Esophagus (tissue), 2 donors: ENCODE measurements around the gene ZSCAN30. TPM values are rescaled to one million over a fixed set of nuclear protein-coding genes. Genes with fewer than 3 reads are reported as not detected.
"Not testable (repeated sequence)": the region's sequence is repeated elsewhere in the genome, so short reads cannot be mapped to it uniquely, and the experiment has no call there.

Source experiments
- H3K27ac ChIP-seq, 2 donors: one replicate each; pipeline ENCODE4 v1.5.1; 2013; ENCODE audit warnings: low read depth in 2 of 2, mild to moderate bottlenecking in 2 of 2, inconsistent platforms in 1 of 2, low read length in 1 of 2, moderate library complexity in 1 of 2
- H3K27me3 ChIP-seq, 2 donors: one replicate each; pipeline ENCODE4 v1.6.1; 2013; ENCODE audit warnings: low read length in 2 of 2, control low read depth in 1 of 2, mild to moderate bottlenecking in 1 of 2; ENCODE audit not compliant: insufficient read depth in 2 of 2, control insufficient read depth in 1 of 2
- H3K36me3 ChIP-seq, 2 donors: one replicate each; pipeline ENCODE4 v1.6.1; 2013; ENCODE audit warnings: low read length in 1 of 2; ENCODE audit not compliant: control insufficient read depth in 2 of 2, insufficient read depth in 2 of 2
- H3K4me1 ChIP-seq, 2 donors: one replicate each; pipeline ENCODE4 v1.6.1; 2013; ENCODE audit warnings: low read length in 1 of 2; ENCODE audit not compliant: control insufficient read depth in 2 of 2, insufficient read depth in 2 of 2
- H3K4me3 ChIP-seq, 2 donors: one replicate each; pipeline ENCODE4 v1.5.1; 2013; ENCODE audit warnings: low read length in 2 of 2, mild to moderate bottlenecking in 2 of 2, low read depth in 1 of 2, moderate library complexity in 1 of 2
- H3K9me3 ChIP-seq, 2 donors: one replicate each; pipeline ENCODE4 v1.6.1; 2013; ENCODE audit warnings: mild to moderate bottlenecking in 2 of 2, low read depth in 1 of 2, low read length in 1 of 2, moderate library complexity in 1 of 2; ENCODE audit not compliant: control insufficient read depth in 2 of 2, insufficient read depth in 1 of 2
- WGBS, 2 donors: extraction: QIAGEN DNeasy Blood & Tissue Kit; methylation state at CpG; one replicate each; pipeline ENCODE4 v1.1.7; 2013; 5-methylcytosine and 5-hydroxymethylcytosine counted together
- polyA plus RNA-seq, 2 donors: library from polyadenylated mRNA; stranded (reverse); fragments of 200-250 nt; gene quantifications; one replicate each; pipeline ENCODE4 v1.2.3, GENCODE V29; 2013
- donor health status: healthy with polysubstance abuse.
- donor health status: Bipolar disorder and iron deficiency.

Gene ZSCAN30
- polyA plus RNA-seq, 2 donors: 3.5 to 8.0 TPM

DNA sequence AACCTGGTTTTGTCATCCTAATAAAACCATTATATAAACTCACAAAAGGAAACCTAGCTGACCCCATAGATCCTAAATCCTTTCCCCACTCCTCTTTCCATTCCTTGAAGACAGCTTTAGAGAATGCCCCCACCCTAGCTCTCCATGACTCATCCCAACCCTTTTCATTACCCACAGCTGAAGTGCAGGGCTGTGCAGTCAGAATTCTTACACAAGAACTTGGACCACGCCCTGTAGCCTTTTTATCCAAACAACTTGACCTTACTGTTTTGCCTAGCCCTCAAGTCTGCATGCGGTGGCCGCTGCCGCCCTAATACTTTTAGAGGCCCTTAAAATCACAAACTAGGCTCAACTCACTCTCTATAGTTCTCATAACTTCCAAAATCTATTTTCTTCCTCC is 70.7 kb downstream of the ZSCAN30 start:
- H3K9me3 ChIP-seq, H3K4me3 ChIP-seq, H3K27me3 ChIP-seq, H3K36me3 ChIP-seq, H3K27ac ChIP-seq, H3K4me1 ChIP-seq: not testable (repeated sequence)
- 79 to 85% methylated on average over 4 of the region's 4 CpGs for WGBS, 2 donors

DNA sequence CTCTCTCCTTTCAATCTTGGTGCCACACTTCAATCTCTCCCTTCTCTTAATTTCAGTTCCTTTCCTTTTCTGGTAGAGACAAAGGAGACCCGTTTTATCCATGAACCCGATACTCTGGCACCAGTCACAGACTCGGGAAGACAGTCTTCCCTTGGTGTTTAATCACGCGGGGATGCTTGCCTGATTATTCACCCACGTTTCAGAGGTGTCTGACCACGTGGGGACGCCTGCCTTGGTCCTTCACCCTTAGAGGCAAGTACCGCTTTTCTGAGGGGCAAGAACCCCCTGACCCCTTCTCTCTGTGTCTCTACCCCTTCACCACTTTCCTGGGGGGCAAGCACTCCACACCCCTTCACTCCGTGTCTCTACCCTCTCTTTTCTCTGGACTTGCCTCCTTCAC is 73.4 kb downstream of the ZSCAN30 start:
- not testable (repeated sequence) for H3K9me3 ChIP-seq, H3K4me1 ChIP-seq, H3K27ac ChIP-seq, H3K27me3 ChIP-seq, H3K36me3 ChIP-seq, H3K4me3 ChIP-seq
- WGBS, 2 donors: 81 to 84% methylated on average over 10 of the region's 10 CpGs

DNA sequence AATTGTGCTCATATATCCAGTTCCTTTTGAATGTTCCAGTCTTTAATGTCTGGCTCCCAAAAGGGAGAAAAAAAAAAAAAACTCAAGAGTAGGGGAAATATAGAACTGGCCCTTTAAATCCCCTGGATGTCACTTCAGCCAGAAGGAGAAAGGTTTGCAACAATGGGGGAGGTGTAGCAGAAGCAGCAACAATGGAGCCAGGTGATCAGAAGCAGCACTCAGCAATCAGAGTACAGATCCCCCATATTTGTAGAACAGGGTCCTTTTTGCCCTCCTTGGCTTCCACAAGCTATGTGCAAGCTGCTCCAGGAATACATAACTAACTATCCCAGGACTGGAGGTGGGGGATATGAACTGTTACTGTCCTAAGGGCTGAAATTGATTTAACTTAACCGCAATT is 75.0 kb downstream of the ZSCAN30 start:
- Histone ChIP-seq H3K27me3 (no peaks in the 10 kb centered on the region), H3K27ac (no peak overlapping the region), H3K9me3 (no peaks in the 10 kb centered on the region), H3K4me1 (no peaks in the 10 kb centered on the region), H3K36me3 (no peaks in the 10 kb centered on the region), H3K4me3 (no peak overlapping the region)
- 79 to 82% methylated on average over 1 of the region's 1 CpG for WGBS, 2 donors

DNA sequence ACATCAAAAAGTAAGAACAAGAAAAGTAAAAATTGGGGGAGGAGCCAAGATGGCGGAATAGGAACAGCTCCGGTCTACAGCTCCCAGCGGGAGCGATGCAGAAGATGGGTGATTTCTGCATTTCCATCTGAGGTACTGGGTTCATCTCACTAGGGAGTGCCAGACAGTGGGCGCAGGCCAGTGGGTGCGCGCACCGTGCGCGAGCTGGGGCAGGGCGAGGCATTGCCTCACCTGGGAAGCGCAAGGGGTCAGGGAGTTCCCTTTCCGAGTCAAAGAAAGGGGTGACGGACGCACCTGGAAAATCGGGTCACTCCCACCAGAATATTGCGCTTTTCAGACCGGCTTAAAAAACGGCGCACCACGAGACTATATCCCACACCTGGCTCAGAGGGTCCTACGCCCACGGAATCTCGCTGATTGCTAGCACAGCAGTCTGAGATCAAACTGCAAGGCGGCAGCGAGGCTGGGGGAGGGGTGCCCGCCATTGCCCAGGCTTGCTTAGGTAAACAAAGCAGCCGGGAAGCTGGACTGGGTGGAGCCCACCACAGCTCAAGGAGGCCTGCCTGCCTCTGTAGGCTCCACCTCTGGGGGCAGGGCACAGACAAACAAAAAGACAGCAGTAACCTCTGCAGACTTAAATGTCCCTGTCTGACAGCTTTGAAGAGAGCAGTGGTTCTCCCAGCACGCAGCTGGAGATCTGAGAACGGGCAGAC is 84.1 kb downstream of the ZSCAN30 start:
- H3K9me3 ChIP-seq, H3K4me3 ChIP-seq, H3K4me1 ChIP-seq, H3K27me3 ChIP-seq, H3K27ac ChIP-seq, H3K36me3 ChIP-seq: not testable (repeated sequence)
- WGBS, 2 donors: 89 to 93% methylated on average over 12 to 27 of the region's 30 CpGs

DNA sequence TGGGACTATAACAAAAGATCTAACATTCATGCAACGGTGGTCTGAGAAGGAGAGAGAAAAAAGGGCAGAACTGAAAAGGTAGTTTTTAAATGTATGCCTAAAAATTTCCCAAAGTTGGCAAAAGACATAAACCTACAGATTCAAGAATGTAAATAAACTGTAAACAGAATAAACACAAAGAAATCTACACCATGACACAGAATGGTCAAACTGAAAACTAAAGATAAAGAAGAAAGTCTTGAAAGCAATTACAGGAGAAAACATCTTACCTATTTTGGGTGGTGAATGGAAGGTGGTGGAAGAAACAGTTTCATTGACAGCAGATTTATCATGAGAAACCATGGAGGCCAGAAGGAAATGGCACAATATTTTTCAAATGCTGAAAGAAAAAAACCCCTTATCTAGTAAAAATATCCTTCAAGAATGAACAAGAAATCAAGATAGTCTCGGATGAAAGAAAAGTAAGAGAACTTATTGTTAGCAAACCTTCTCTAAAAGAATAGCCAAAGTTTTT is 84.8 kb downstream of the ZSCAN30 start:
- WGBS, 2 donors: 91 to 97% methylated on average over 2 of the region's 2 CpGs
- Histone ChIP-seq H3K27me3 (no peaks in the 10 kb centered on the region), H3K4me3 (no peak overlapping the region)

DNA sequence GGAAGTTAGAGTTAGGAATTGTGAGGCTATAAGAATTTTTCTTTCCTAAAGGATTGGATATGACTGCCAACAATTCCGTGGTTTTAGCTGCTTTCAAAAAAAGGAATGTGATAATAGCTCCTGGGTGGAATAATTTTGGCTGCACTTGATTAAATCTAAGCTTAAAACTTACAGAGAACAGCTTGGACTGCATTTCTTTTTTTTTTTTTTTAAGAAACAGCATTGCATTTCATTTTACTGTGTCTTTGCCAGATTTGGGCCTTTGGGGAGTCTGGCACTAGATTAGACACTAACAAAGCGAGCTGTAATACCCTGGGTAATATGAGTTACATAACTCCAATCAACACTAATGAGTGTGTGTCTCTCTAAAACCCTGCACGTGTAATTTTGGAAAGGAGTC is 87.0 kb downstream of the ZSCAN30 start:
- no peaks in the 10 kb centered on the region for H3K36me3 ChIP-seq
- H3K27me3 ChIP-seq: no peaks in the 10 kb centered on the region
- H3K4me1 ChIP-seq: no peaks in the 10 kb centered on the region
- WGBS, 2 donors: 16 to 34% methylated on average over 3 of the region's 3 CpGs
- no peaks in the 10 kb centered on the region for H3K9me3 ChIP-seq
- no peak overlapping the region for H3K4me3 ChIP-seq
- no peak overlapping the region for H3K27ac ChIP-seq

More for the DNA sequence above, 84.8 kb downstream of the ZSCAN30 start:
- H3K36me3 ChIP-seq: no peaks in the 10 kb centered on the region
- H3K27ac ChIP-seq: no peak overlapping the region
- no peaks in the 10 kb centered on the region for H3K9me3 ChIP-seq
- no peaks in the 10 kb centered on the region for H3K4me1 ChIP-seq

DNA sequence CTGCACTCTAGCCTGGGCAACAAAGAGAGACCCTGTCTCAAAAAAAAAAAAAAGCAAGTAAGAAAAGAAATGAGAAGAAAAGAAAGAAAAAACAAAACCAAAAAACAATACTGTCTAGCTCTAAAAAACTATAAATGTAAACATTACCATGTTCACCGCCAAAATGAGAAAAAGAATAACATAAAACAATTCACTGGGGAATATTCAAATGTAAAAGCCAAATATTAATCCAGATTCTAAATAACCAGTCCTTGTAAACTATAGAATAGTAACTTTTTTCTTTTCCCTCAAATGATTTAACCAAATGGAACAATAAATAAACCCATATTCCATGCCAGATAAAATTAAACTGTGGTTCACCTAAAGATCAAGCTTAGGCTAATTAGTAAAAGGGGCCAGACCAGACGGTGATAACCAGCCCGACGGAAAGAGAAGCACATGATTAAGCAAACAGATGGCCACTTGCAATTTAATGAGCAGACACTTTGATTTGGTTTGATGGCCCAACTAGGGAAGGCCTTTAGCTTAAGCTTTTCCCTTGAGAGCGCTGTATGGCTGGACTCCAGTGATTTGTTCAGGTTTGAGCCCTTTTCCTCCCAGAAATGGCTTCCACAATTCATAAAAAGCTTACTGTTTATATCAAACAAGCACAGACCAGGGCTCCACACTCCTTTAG is 88.6 kb downstream of the ZSCAN30 start:
- Histone ChIP-seq H3K27me3 (no peaks in the 10 kb centered on the region), H3K27ac (no peak overlapping the region), H3K36me3 (no peaks in the 10 kb centered on the region), H3K4me1 (no peaks in the 10 kb centered on the region), H3K9me3 (no peaks in the 10 kb centered on the region), H3K4me3 (no peak overlapping the region)
- 81% methylated on average over 5 of the region's 5 CpGs for WGBS, 2 donors

Other genes starting within 250 kb of the ZSCAN30 start
- 1 to 10 TPM; 2.4 to 3.5 TPM for gene MAPRE2, start 248.8 kb downstream of the ZSCAN30 start, polyA plus RNA-seq
- 1 to 10 TPM; 6.4 to 9.6 TPM for gene ZNF397, start 49.2 kb downstream of the ZSCAN30 start, polyA plus RNA-seq
- 10 to 100 TPM in 1 of 2 donors, 1 to 10 TPM in 1; 9.6 to 10.1 TPM for gene ZNF24, start 54.2 kb upstream of the ZSCAN30 start, polyA plus RNA-seq
- gene ZNF396, start 87.1 kb upstream of the ZSCAN30 start, polyA plus RNA-seq: under 1 TPM; 0.65 to 0.74 TPM
- 10 to 100 TPM; 58.3 to 70.6 TPM for gene INO80C, start 207.7 kb upstream of the ZSCAN30 start, polyA plus RNA-seq